ENCODE measurements around the gene MEF2A. TPM values are rescaled to one million over a fixed set of nuclear protein-coding genes. Genes with fewer than 3 reads are reported as not detected.

MEF2A gene
- total RNA-seq, 2 experiments from 2014 or later = 20.9 to 21.9 TPM

- H3K27ac Mint-ChIP-seq = peak overlapping the region; percentile 81
- no peak for DNase-seq
- H3K4me1 Mint-ChIP-seq = peaks cover 55% of the 10 kb centered on the region
- peaks cover 13% of the 10 kb centered on the region for H3K36me3 Mint-ChIP-seq
- peak overlapping the region; percentile 51 for H3K4me3 Mint-ChIP-seq
- H3K9me3 Mint-ChIP-seq = no peaks in the 10 kb centered on the region
- no peaks in the 10 kb centered on the region for H3K27me3 Mint-ChIP-seq
These were observed 141.9 kb downstream of the MEF2A start for GRCh38 chr15:99707473-99708270.

- Mint-ChIP-seq H3K36me3 (peaks cover 15% of the 10 kb centered on the region), H3K9me3 (no peaks in the 10 kb centered on the region), H3K27ac (no peak overlapping the region), H3K4me3 (no peak overlapping the region), H3K4me1 (peaks cover 50% of the 10 kb centered on the region), H3K27me3 (no peaks in the 10 kb centered on the region)
- no peak for DNase-seq
These were observed 142.8 kb downstream of the MEF2A start for GRCh38 chr15:99708563-99708962.

- Mint-ChIP-seq H3K36me3 (peaks cover 15% of the 10 kb centered on the region), H3K27ac (no peak overlapping the region), H3K9me3 (no peaks in the 10 kb centered on the region), H3K4me3 (no peak overlapping the region), H3K4me1 (peaks cover 41% of the 10 kb centered on the region), H3K27me3 (no peaks in the 10 kb centered on the region)
- no peak for DNase-seq
These were observed 143.6 kb downstream of the MEF2A start for GRCh38 chr15:99709243-99709986.

GRCh38 chr15:99711625-99712024, 145.8 kb downstream of the MEF2A start:
- Mint-ChIP-seq H3K36me3 (peaks cover 20% of the 10 kb centered on the region), H3K4me1 (peaks cover 30% of the 10 kb centered on the region), H3K9me3 (no peaks in the 10 kb centered on the region), H3K27ac (no peak overlapping the region), H3K27me3 (no peaks in the 10 kb centered on the region), H3K4me3 (no peak overlapping the region)
- no peak for DNase-seq

- H3K27ac Mint-ChIP-seq = peak overlapping the region; percentile 12
- peak overlapping the region; percentile 20 for H3K4me3 Mint-ChIP-seq
- H3K27me3 Mint-ChIP-seq = no peaks in the 10 kb centered on the region
- no peaks in the 10 kb centered on the region for H3K9me3 Mint-ChIP-seq
- no peak for DNase-seq
- H3K4me1 Mint-ChIP-seq = peaks cover 24% of the 10 kb centered on the region
- peaks cover 20% of the 10 kb centered on the region for H3K36me3 Mint-ChIP-seq
These were observed 146.6 kb downstream of the MEF2A start for GRCh38 chr15:99712415-99712814.

GRCh38 chr15:99716540-99717095, 150.8 kb downstream of the MEF2A start:
- H3K9me3 Mint-ChIP-seq = no peaks in the 10 kb centered on the region
- H3K27me3 Mint-ChIP-seq = no peaks in the 10 kb centered on the region
- H3K27ac Mint-ChIP-seq = no peak overlapping the region
- no peak for DNase-seq
- H3K4me3 Mint-ChIP-seq = no peak overlapping the region
- peaks cover 46% of the 10 kb centered on the region for H3K4me1 Mint-ChIP-seq
- peaks cover 29% of the 10 kb centered on the region for H3K36me3 Mint-ChIP-seq

GRCh38 chr15:99717161-99718009, 151.6 kb downstream of the MEF2A start:
- Mint-ChIP-seq H3K36me3 (peaks cover 29% of the 10 kb centered on the region), H3K27ac (no peak overlapping the region), H3K27me3 (no peaks in the 10 kb centered on the region), H3K4me1 (peaks cover 46% of the 10 kb centered on the region), H3K9me3 (no peaks in the 10 kb centered on the region), H3K4me3 (no peak overlapping the region)
- DNase-seq = no peak

GRCh38 chr15:99718421-99718820, 152.6 kb downstream of the MEF2A start:
- peaks cover 40% of the 10 kb centered on the region for H3K4me1 Mint-ChIP-seq
- H3K27me3 Mint-ChIP-seq = no peaks in the 10 kb centered on the region
- H3K36me3 Mint-ChIP-seq = peaks cover 24% of the 10 kb centered on the region
- H3K27ac Mint-ChIP-seq = no peak overlapping the region
- H3K9me3 Mint-ChIP-seq = no peaks in the 10 kb centered on the region
- DNase-seq = no peak
- H3K4me3 Mint-ChIP-seq = no peak overlapping the region

GRCh38 chr15:99719096-99719541, 153.3 kb downstream of the MEF2A start:
- DNase-seq = no peak
- Mint-ChIP-seq H3K36me3 (peaks cover 24% of the 10 kb centered on the region), H3K27me3 (no peaks in the 10 kb centered on the region), H3K27ac (peak overlapping the region; percentile 84), H3K9me3 (no peaks in the 10 kb centered on the region), H3K4me1 (peaks cover 40% of the 10 kb centered on the region), H3K4me3 (no peak overlapping the region)

- H3K27me3 Mint-ChIP-seq = no peaks in the 10 kb centered on the region
- H3K9me3 Mint-ChIP-seq = no peaks in the 10 kb centered on the region
- peak overlapping the region; percentile 84 for H3K27ac Mint-ChIP-seq
- H3K4me1 Mint-ChIP-seq = peaks cover 40% of the 10 kb centered on the region
- H3K36me3 Mint-ChIP-seq = peaks cover 22% of the 10 kb centered on the region
- peak overlapping the region; percentile 22 for H3K4me3 Mint-ChIP-seq
- DNase-seq = no peak
These were observed 154.7 kb downstream of the MEF2A start for GRCh38 chr15:99720533-99720932.

GRCh38 chr15:99721104-99721778, 155.5 kb downstream of the MEF2A start:
- Mint-ChIP-seq H3K4me1 (peaks cover 40% of the 10 kb centered on the region), H3K27ac (peak overlapping the region; percentile 84), H3K36me3 (peaks cover 22% of the 10 kb centered on the region), H3K9me3 (no peaks in the 10 kb centered on the region), H3K4me3 (peak overlapping the region; percentile 22), H3K27me3 (no peaks in the 10 kb centered on the region)
- no peak for DNase-seq

- Mint-ChIP-seq H3K4me1 (peaks cover 40% of the 10 kb centered on the region), H3K27me3 (no peaks in the 10 kb centered on the region), H3K27ac (no peak overlapping the region)
These were observed 156.1 kb downstream of the MEF2A start for GRCh38 chr15:99721896-99722295.

GRCh38 chr15:99722406-99722805, 156.6 kb downstream of the MEF2A start:
- H3K27me3 Mint-ChIP-seq = no peaks in the 10 kb centered on the region
- no peak overlapping the region for H3K27ac Mint-ChIP-seq
- no peak for DNase-seq
- no peak overlapping the region for H3K4me3 Mint-ChIP-seq
- no peaks in the 10 kb centered on the region for H3K9me3 Mint-ChIP-seq
- peaks cover 40% of the 10 kb centered on the region for H3K4me1 Mint-ChIP-seq
- H3K36me3 Mint-ChIP-seq = peaks cover 22% of the 10 kb centered on the region

More at GRCh38 chr15:99721896-99722295, 156.1 kb downstream of the MEF2A start:
- no peak overlapping the region for H3K4me3 Mint-ChIP-seq
- no peak for DNase-seq
- H3K36me3 Mint-ChIP-seq = peaks cover 22% of the 10 kb centered on the region
- no peaks in the 10 kb centered on the region for H3K9me3 Mint-ChIP-seq

- DNase-seq = no peak
- Mint-ChIP-seq H3K27ac (no peak overlapping the region), H3K9me3 (no peaks in the 10 kb centered on the region), H3K27me3 (no peaks in the 10 kb centered on the region), H3K4me3 (no peak overlapping the region), H3K4me1 (peaks cover 13% of the 10 kb centered on the region), H3K36me3 (peaks cover 9% of the 10 kb centered on the region)
These were observed 160.5 kb downstream of the MEF2A start for GRCh38 chr15:99726333-99726732.
